Adipose tissue (tissue), 3 donors: ENCODE measurements around the gene RAB3GAP1. TPM values are rescaled to one million over a fixed set of nuclear protein-coding genes. Genes with fewer than 3 reads are reported as not detected.

Experiments
- H3K27ac ChIP-seq: one replicate; pipeline ENCODE4 v1.5.1; 2013; ENCODE audit warnings: low read depth, low read length
- WGBS, 3 donors: extraction: QIAGEN DNeasy Blood & Tissue Kit; methylation state at CpG; one replicate each; pipeline ENCODE4 v1.1.7; 2013; 5-methylcytosine and 5-hydroxymethylcytosine counted together
- polyA plus RNA-seq, 3 donors: library from polyadenylated mRNA; stranded (reverse); fragments of 200-250 nt; gene quantifications; one replicate each; pipeline ENCODE4 v1.2.3, GENCODE V29; 2013
- donor health status: healthy with polysubstance abuse.
- donor health status: Bipolar disorder and iron deficiency.
- donor health status: healthy.

Gene RAB3GAP1
- polyA plus RNA-seq, 3 donors, result 17.3 to 19.9 (median 18.3) TPM

- WGBS, 3 donors, result 75 to 79% (median 78%) methylated on average over 8 of the region's 8 CpGs
These were observed 130.1 kb downstream of the RAB3GAP1 start for GRCh38 chr2:135182190-135182589.

GRCh38 chr2:135182601-135183000 is 130.5 kb downstream of the RAB3GAP1 start:
- 73 to 81% (median 75%) methylated on average over 3 of the region's 3 CpGs for WGBS, 3 donors
- no peak overlapping the region for H3K27ac ChIP-seq

More at GRCh38 chr2:135182190-135182589, 130.1 kb downstream of the RAB3GAP1 start:
- H3K27ac ChIP-seq, result no peak overlapping the region

- H3K27ac ChIP-seq, result no peak overlapping the region
- 86 to 93% (median 92%) methylated on average over 1 of the region's 1 CpG for WGBS, 3 donors
These were observed 131.7 kb downstream of the RAB3GAP1 start for GRCh38 chr2:135183822-135184221.

- H3K27ac ChIP-seq, result no peak overlapping the region
- WGBS, 3 donors, result 92 to 94% (median 93%) methylated on average over 5 of the region's 5 CpGs
These were observed 134.0 kb downstream of the RAB3GAP1 start for GRCh38 chr2:135186054-135186453.

GRCh38 chr2:135187270-135187669 is 135.2 kb downstream of the RAB3GAP1 start:
- H3K27ac ChIP-seq, result no peak overlapping the region

GRCh38 chr2:135189148-135189547 is 137.1 kb downstream of the RAB3GAP1 start:
- no peak overlapping the region for H3K27ac ChIP-seq
- WGBS, 3 donors, result 100% methylated on average over 1 of the region's 1 CpG

More at GRCh38 chr2:135187270-135187669, 135.2 kb downstream of the RAB3GAP1 start:
- WGBS, 3 donors, result 83 to 89% (median 83%) methylated on average over 3 of the region's 3 CpGs

GRCh38 chr2:135190799-135191198 is 138.7 kb downstream of the RAB3GAP1 start:
- H3K27ac ChIP-seq, result no peak overlapping the region

- no peak overlapping the region for H3K27ac ChIP-seq
- WGBS, 3 donors, result 85 to 94% (median 91%) methylated on average over 3 of the region's 3 CpGs
These were observed 146.4 kb downstream of the RAB3GAP1 start for GRCh38 chr2:135198481-135198880.

- no peak overlapping the region for H3K27ac ChIP-seq
These were observed 150.7 kb downstream of the RAB3GAP1 start for GRCh38 chr2:135202751-135203150.

- H3K27ac ChIP-seq, result peak overlapping the region; percentile 75
- 74 to 98% (median 97%) methylated on average over 3 of the region's 3 CpGs for WGBS, 3 donors
These were observed 151.9 kb downstream of the RAB3GAP1 start for GRCh38 chr2:135203944-135204343.

- H3K27ac ChIP-seq, result no peak overlapping the region
- WGBS, 3 donors, result 60 to 66% (median 61%) methylated on average over 2 of the region's 2 CpGs
These were observed 155.9 kb downstream of the RAB3GAP1 start for GRCh38 chr2:135208016-135208415.

- H3K27ac ChIP-seq, result no peak overlapping the region
- WGBS, 3 donors, result 85 to 91% (median 86%) methylated on average over 2 of the region's 2 CpGs
These were observed 160.7 kb downstream of the RAB3GAP1 start for GRCh38 chr2:135212757-135213156.

- no peak overlapping the region for H3K27ac ChIP-seq
- whole genome bisulfite sequencing, 3 donors, result 95 to 98% (median 97%) methylated on average over 2 of the region's 2 CpGs
These were observed 166.3 kb downstream of the RAB3GAP1 start for GRCh38 chr2:135218426-135218825.

GRCh38 chr2:135219226-135219625 is 167.1 kb downstream of the RAB3GAP1 start:
- 90 to 100% (median 96%) methylated on average over 1 of the region's 1 CpG for WGBS, 3 donors

More at GRCh38 chr2:135219226-135219625, 167.1 kb downstream of the RAB3GAP1 start:
- H3K27ac ChIP-seq, result no peak overlapping the region

Other genes starting within 250 kb of the RAB3GAP1 start
- gene ACMSD, start 213.7 kb upstream of the RAB3GAP1 start, polyA plus RNA-seq, result under 1 TPM in 1 of 3 donors, not detected in 2; 0.18 TPM
- gene CCNT2, start 133.5 kb upstream of the RAB3GAP1 start, polyA plus RNA-seq, result 1 to 10 TPM; 6.0 to 8.9 (median 7.3) TPM
- gene MAP3K19, start 4.8 kb upstream of the RAB3GAP1 start, polyA plus RNA-seq, result not detected